ENCODE measurements around the gene FRAS1.
"Not testable (repeated sequence)": the region's sequence is repeated elsewhere in the genome, so short reads cannot be mapped to it uniquely, and the experiment has no call there.

The FRAS1 gene

GRCh38 chr4:78120144-78120880, 63.2 kb downstream of the FRAS1 start:
- no peak for DNase-seq

GRCh38 chr4:78121338-78121904, 64.3 kb downstream of the FRAS1 start:
- DNase-seq = no peak

- DNase-seq = not testable (repeated sequence)
Observed at GRCh38 chr4:78125834-78126331, 68.8 kb downstream of the FRAS1 start.

- DNase-seq = no peak
Observed at GRCh38 chr4:78129383-78130108, 72.4 kb downstream of the FRAS1 start.

GRCh38 chr4:78131403-78131802, 74.3 kb downstream of the FRAS1 start:
- DNase-seq = no peak

GRCh38 chr4:78136109-78137081, 79.3 kb downstream of the FRAS1 start:
- DNase-seq = no peak

GRCh38 chr4:78137532-78137931, 80.4 kb downstream of the FRAS1 start:
- DNase-seq = no peak

- DNase-seq = no peak
Observed at GRCh38 chr4:78138252-78138651, 81.1 kb downstream of the FRAS1 start.

GRCh38 chr4:78143634-78144033, 86.5 kb downstream of the FRAS1 start:
- no peak for DNase-seq

GRCh38 chr4:78145008-78145407, 87.9 kb downstream of the FRAS1 start:
- no peak for DNase-seq

GRCh38 chr4:78145622-78146021, 88.5 kb downstream of the FRAS1 start:
- DNase-seq = no peak

GRCh38 chr4:78149751-78150542, 92.8 kb downstream of the FRAS1 start:
- no peak for DNase-seq

- DNase-seq = no peak
Observed at GRCh38 chr4:78150543-78150864, 93.4 kb downstream of the FRAS1 start.

GRCh38 chr4:78152795-78153194, 95.7 kb downstream of the FRAS1 start:
- DNase-seq = no peak

GRCh38 chr4:78154972-78155590, 98.0 kb downstream of the FRAS1 start:
- DNase-seq = no peak

GRCh38 chr4:78155616-78156105, 98.5 kb downstream of the FRAS1 start:
- DNase-seq = no peak

GRCh38 chr4:78156520-78156919, 99.4 kb downstream of the FRAS1 start:
- DNase-seq = no peak

- no peak for DNase-seq
Observed at GRCh38 chr4:78162342-78162741, 105.2 kb downstream of the FRAS1 start.

- DNase-seq = no peak
Observed at GRCh38 chr4:78162821-78163220, 105.7 kb downstream of the FRAS1 start.

GRCh38 chr4:78165758-78166157, 108.6 kb downstream of the FRAS1 start:
- DNase-seq = no peak

GRCh38 chr4:78166622-78167021, 109.5 kb downstream of the FRAS1 start:
- no peak for DNase-seq
